MM.1S (cell line): ENCODE results near the gene OR2T27.
"Not testable (repeated sequence)": the region's sequence is repeated elsewhere in the genome, so short reads cannot be mapped to it uniquely, and the experiment has no call there.

Experiments
- CTCF ChIP-seq: fragments of 300-600 bp; sonication (generic); IDR thresholded peaks from 2 replicates; pipeline ENCODE4 v1.5.1; 2016; ENCODE audit warnings: antibody characterized with exemption, low read length, mixed read lengths
- EZH2phosphoT487 ChIP-seq: fragments of 300-600 bp; sonication (generic); IDR thresholded peaks from 2 replicates; pipeline ENCODE4 v1.6.1; 2018; ENCODE audit warnings: antibody characterized with exemption, low read length

GRCh38 chr1:248645178-248645577 is 10.2 kb downstream of the OR2T27 start, which contains the start of gene OR2T35:
- TF ChIP-seq CTCF, EZH2phosphoT487: not testable (repeated sequence)
